ENCODE measurements around the gene FLAD1. TPM values are rescaled to one million over a fixed set of nuclear protein-coding genes. Genes with fewer than 3 reads are reported as not detected.

The FLAD1 gene
- total RNA-seq, 1 experiment from 2014 or later = 58.4 TPM

GRCh38 chr1:155030243-155030795 is 47.2 kb downstream of the FLAD1 start:
- Histone ChIP-seq H3K4me2 (ENCODE audit: low read length) (no peak overlapping the region), H4K20me1 (ENCODE audit: insufficient read depth) (no peaks in the 10 kb centered on the region), H3K27me3 (ENCODE audit: insufficient read depth, low read length) (no peaks in the 10 kb centered on the region), H2AFZ (ENCODE audit: low read depth, low read length, poor library complexity, severe bottlenecking) (no peak overlapping the region), H3K79me2 (ENCODE audit: insufficient read depth, low read length) (no peaks in the 10 kb centered on the region), H3K27ac (ENCODE audit: low read depth, low read length) (no peak overlapping the region), H3K9me2 (ENCODE audit: insufficient read depth) (no peaks in the 10 kb centered on the region), H3K9me3 (ENCODE audit: control insufficient read depth in 1 of 2, insufficient read depth in 1 of 2, low read depth in 1 of 2, low read length in 2 of 2) (no peaks in the 10 kb centered on the region), H3K9ac (ENCODE audit: low read length) (no peak overlapping the region), H3K36me3 (ENCODE audit: control insufficient read depth in 1 of 2, insufficient read depth in 2 of 2, low read length in 2 of 2) (no peaks in the 10 kb centered on the region), H3K4me3 (replicated peaks in 1 of 2; ENCODE audit: low read depth in 1 of 2, low read length in 2 of 2) (no peak overlapping the region), H3K4me1 (ENCODE audit: control insufficient read depth in 1 of 2, insufficient read depth in 2 of 2, low read length in 2 of 2) (peaks cover 10 to 19% of the 10 kb centered on the region in 2 experiments)
- TF ChIP-seq ZBTB33 (IDR thresholded peaks at IDR 0.05; ENCODE audit: extremely low read depth, insufficient replicate concordance, low read length) (no peak), MAX (IDR thresholded peaks at IDR 0.05) (no peak), TCF7L2 (IDR thresholded peaks at IDR 0.05; ENCODE audit: borderline replicate concordance, extremely low read depth, insufficient read depth, insufficient read length) (no peak), JUND (IDR thresholded peaks at IDR 0.05) (no peak), SIN3A (IDR thresholded peaks at IDR 0.05; ENCODE audit: low read depth) (no peak), EGR1 (IDR thresholded peaks at IDR 0.05; ENCODE audit: low read depth) (no peak), REST (IDR thresholded peaks at IDR 0.05; ENCODE audit: low read depth) (no peak), ELF1 (IDR thresholded peaks at IDR 0.05; ENCODE audit: borderline replicate concordance, low read depth) (no peak), ATF3 (IDR thresholded peaks at IDR 0.05) (no peak), YY1 (IDR thresholded peaks at IDR 0.05; ENCODE audit: extremely low read depth, insufficient replicate concordance, low read depth, low read length) (no peak)
- ChIA-PET POLR2A (no interaction called here), CTCF (no interaction called here), RAD21 (ENCODE audit: low non-redundant PET in 1 of 2, low total read pairs in 2 of 2, uncharacterized antibody in 2 of 2, unreplicated experiment in 2 of 2) (no interaction called here)
- ATAC-seq (no peak), DNase-seq (ENCODE audit: low read depth, low spot score) (no peak)
- intact Hi-C loops (cut with micrococcal nuclease) = no loop called here
- BruUV-seq (replicated peaks) = no TSS peak

All from HCT116 (cell line).